Activated B cell treated with CpG ODN at 0.5 μM for 24 hours (primary cell): ENCODE measurements around the gene TBK1. TPM values are rescaled to one million over a fixed set of nuclear protein-coding genes. Genes with fewer than 3 reads are reported as not detected.

Experiments
- ATAC-seq: fragments of 200-7000 bp; cut with Tn5 transposase; one replicate; pipeline ENCODE4 v1.10.0; 2021; ENCODE audit warnings: low read depth, mild to moderate bottlenecking, moderate library complexity
- CTCF ChIA-PET: fragments of 350-600 bp; sonication (Branson Sonifier 250); formaldehyde crosslinking; loops from one replicate; lab custom pipeline; 2021; ENCODE audit warnings: antibody characterized with exemption; lab: Charles Lee
- POLR2A ChIA-PET: fragments of 350-600 bp; sonication (Branson Sonifier 250); formaldehyde crosslinking; loops from one replicate; lab custom pipeline; 2021; ENCODE audit warnings: antibody characterized with exemption; lab: Charles Lee
- DNase-seq: peaks from one replicate; pipeline ENCODE4 v3.0.0; 2022
- H3K27ac Mint-ChIP-seq: one replicate; pipeline ENCODE4 v1.8.0; 2020; ENCODE audit warnings: mixed read lengths
- H3K27me3 Mint-ChIP-seq: one replicate; pipeline ENCODE4 v1.8.0; 2021; ENCODE audit warnings: mixed read lengths
- H3K36me3 Mint-ChIP-seq: one replicate; pipeline ENCODE4 v1.8.0; 2021; ENCODE audit warnings: low read depth, mixed read lengths
- H3K4me1 Mint-ChIP-seq: one replicate; pipeline ENCODE4 v1.8.0; 2021; ENCODE audit warnings: mixed read lengths
- H3K4me3 Mint-ChIP-seq: one replicate; pipeline ENCODE4 v1.8.0; 2020; ENCODE audit warnings: mild to moderate bottlenecking, mixed read lengths
- H3K9me3 Mint-ChIP-seq: one replicate; pipeline ENCODE4 v1.8.0; 2020; ENCODE audit warnings: mixed read lengths
- CTCF ChIP-seq: fragments of 200-600 bp; IDR thresholded peaks from one replicate; pipeline ENCODE4 v1.8.0; 2022; ENCODE audit warnings: antibody characterized with exemption, mild to moderate bottlenecking
- intact Hi-C: fragments of 100-400 bp; cut with micrococcal nuclease; formaldehyde crosslinking; loops from one replicate; pipeline ENCODE4 v1.15.1; 2024
- total RNA-seq: library from RNA; stranded (reverse); gene quantifications from 2 replicates; pipeline ENCODE4 v1.2.3, GENCODE V29; 2022

TBK1 gene
- total RNA-seq, 1 donor from 2014 or later = 37.4 TPM

GRCh38 chr12:64407342-64408223, 44.3 kb upstream of the TBK1 start:
- Mint-ChIP-seq H3K27ac (no peak overlapping the region), H3K36me3 (peaks cover 31% of the 10 kb centered on the region), H3K4me3 (no peak overlapping the region), H3K27me3 (no peaks in the 10 kb centered on the region), H3K9me3 (no peaks in the 10 kb centered on the region), H3K4me1 (peaks cover 16% of the 10 kb centered on the region)
- no peak for TF ChIP-seq CTCF
- no peak for ATAC-seq
- intact Hi-C loops = loop anchor here (5.0 kb wide), 1 partner anchor 1940 kb away; the partner anchor contains the start of gene MON2
- CTCF ChIA-PET = no interaction called here
- POLR2A ChIA-PET = interaction anchor here (0.7 kb wide), 1 partner anchor 341 kb away, joined by 4 read pairs; no protein-coding TSS in a partner anchor
- DNase-seq = no peak

GRCh38 chr12:64411427-64411826, 40.5 kb upstream of the TBK1 start:
- peaks cover 5% of the 10 kb centered on the region for H3K4me1 Mint-ChIP-seq
- H3K27ac Mint-ChIP-seq = no peak overlapping the region
- no peak for DNase-seq
- TF ChIP-seq CTCF = no peak
- peaks cover 55% of the 10 kb centered on the region for H3K36me3 Mint-ChIP-seq
- H3K4me3 Mint-ChIP-seq = no peak overlapping the region
- ATAC-seq = no peak
- H3K9me3 Mint-ChIP-seq = no peaks in the 10 kb centered on the region
- H3K27me3 Mint-ChIP-seq = no peaks in the 10 kb centered on the region
- POLR2A ChIA-PET = no interaction called here
- intact Hi-C loops = no loop called here
- CTCF ChIA-PET = no interaction called here

- Mint-ChIP-seq H3K4me3 (no peak overlapping the region), H3K4me1 (no peaks in the 10 kb centered on the region), H3K36me3 (peaks cover 64% of the 10 kb centered on the region), H3K9me3 (no peaks in the 10 kb centered on the region), H3K27ac (no peak overlapping the region), H3K27me3 (no peaks in the 10 kb centered on the region)
- DNase-seq (no peak), ATAC-seq (no peak)
- TF ChIP-seq CTCF = no peak
- POLR2A ChIA-PET = no interaction called here
- intact Hi-C loops = no loop called here
- CTCF ChIA-PET = no interaction called here
Observed at GRCh38 chr12:64412459-64412858, 39.5 kb upstream of the TBK1 start.

- ChIA-PET CTCF (no interaction called here), POLR2A (no interaction called here)
Observed at GRCh38 chr12:64413884-64414283, 38.0 kb upstream of the TBK1 start.

More at GRCh38 chr12:64413884-64414283, 38.0 kb upstream of the TBK1 start:
- DNase-seq (no peak), ATAC-seq (no peak)
- Mint-ChIP-seq H3K27me3 (no peaks in the 10 kb centered on the region), H3K9me3 (no peaks in the 10 kb centered on the region), H3K27ac (no peak overlapping the region), H3K4me3 (no peak overlapping the region), H3K4me1 (no peaks in the 10 kb centered on the region), H3K36me3 (peaks cover 76% of the 10 kb centered on the region)
- intact Hi-C loops = no loop called here
- TF ChIP-seq CTCF = no peak
